GM12872 (cell line): ENCODE results near the gene NTRK3.

Experiments used
- CTCF ChIP-seq: IDR thresholded peaks from 3 replicates; pipeline ENCODE4 v1.5.1; 2011; ENCODE audit warnings: low read depth, mild to moderate bottlenecking, low read length, moderate library complexity; ENCODE audit not compliant: insufficient read depth

NTRK3 gene

GRCh38 chr15:88223084-88223483, 33.5 kb downstream of the NTRK3 start:
- no peak for TF ChIP-seq CTCF

- no peak for TF ChIP-seq CTCF
These were observed 34.7 kb downstream of the NTRK3 start for GRCh38 chr15:88221836-88222235.

GRCh38 chr15:88220443-88221335, 35.9 kb downstream of the NTRK3 start:
- TF ChIP-seq CTCF, result no peak

GRCh38 chr15:88219623-88220022, 36.9 kb downstream of the NTRK3 start:
- no peak for TF ChIP-seq CTCF

DNA sequence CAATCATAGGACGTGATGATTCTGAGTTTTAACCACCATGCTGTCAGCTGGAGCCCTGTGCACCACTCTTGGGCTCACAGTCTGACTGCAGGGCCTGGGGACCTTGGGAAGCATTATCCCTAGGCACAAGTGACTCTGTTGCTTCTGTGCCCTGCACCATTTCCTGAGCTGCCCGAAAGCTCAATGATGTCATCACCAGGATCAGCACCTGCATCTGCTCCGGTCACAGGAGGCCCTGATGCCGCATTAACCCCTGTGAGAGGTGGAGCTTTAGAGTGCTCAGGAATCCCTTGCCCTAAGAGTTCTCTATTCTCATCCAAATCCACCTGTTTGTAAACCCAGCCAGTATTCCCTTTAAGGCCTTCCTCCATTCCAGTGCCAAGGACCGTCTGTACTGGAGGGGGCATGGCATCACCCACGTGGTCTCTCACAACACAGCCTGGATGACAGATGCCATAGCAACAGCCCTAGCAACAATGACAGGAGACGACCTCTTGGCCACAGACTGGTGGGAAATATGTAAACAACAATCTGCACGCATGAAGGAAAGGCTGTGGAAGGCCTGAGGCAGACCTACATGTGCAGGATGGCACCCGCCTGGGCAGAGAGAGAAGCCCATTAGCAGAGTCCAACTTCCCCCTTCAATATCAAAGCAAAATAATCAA, 37.9 kb downstream of the NTRK3 start:
- TF ChIP-seq CTCF, result no peak

DNA sequence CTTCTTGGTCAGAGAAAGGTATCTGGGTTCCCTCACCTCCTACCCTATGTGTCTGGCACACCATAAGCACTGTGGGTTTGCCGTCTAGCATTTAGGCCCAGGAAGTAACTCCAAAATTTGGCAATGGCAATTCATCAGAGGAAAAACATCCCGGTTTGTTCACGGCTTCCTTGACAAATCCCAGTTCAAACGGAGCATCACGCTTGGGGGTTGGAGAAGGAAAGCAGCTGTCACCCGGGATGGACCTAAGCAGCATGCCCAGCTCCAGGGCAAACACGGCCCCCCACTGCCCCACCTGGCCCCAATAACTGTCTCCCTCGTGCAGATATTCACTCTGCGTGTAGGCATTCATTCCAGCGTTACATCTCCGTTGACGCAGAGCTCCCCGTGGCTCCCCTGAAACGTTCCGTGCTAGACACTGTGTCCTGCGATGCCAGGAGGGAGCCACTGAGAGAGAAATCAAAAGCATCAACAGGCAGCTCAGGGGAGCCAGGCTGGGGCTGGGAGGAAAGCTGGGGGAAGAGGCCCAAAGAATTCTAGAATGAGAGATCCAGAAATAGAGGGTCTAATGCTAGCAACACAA, 41.4 kb downstream of the NTRK3 start:
- no peak for TF ChIP-seq CTCF

- TF ChIP-seq CTCF, result no peak
These were observed 47.4 kb downstream of the NTRK3 start for GRCh38 chr15:88209111-88209510.
